ENCODE measurements around the gene FUT8.

Gene FUT8

GRCh38 chr14:65415613-65416012, 3.1 kb downstream of the FUT8 start:
- no peak overlapping the region for H3K18ac ChIP-seq (ENCODE audit: low read length)
- H2AK5ac ChIP-seq (ENCODE audit: low read depth, low read length), result no peak overlapping the region
- H3K27me3 ChIP-seq (ENCODE audit: control insufficient read depth in 3 of 3, insufficient read depth in 3 of 3, low read depth in 1 of 3, low read length in 3 of 3), result no peaks in the 10 kb centered on the region
- H3K79me1 ChIP-seq (ENCODE audit: low read depth, low read length), result no peaks in the 10 kb centered on the region
- no peak overlapping the region for H3K27ac ChIP-seq (replicated peaks; ENCODE audit: low read length)
- no peak overlapping the region for H2BK5ac ChIP-seq (ENCODE audit: low read length)
- no peak overlapping the region for H3K9ac ChIP-seq (ENCODE audit: low read depth, low read length, poor library complexity)
- no peak overlapping the region for H2BK15ac ChIP-seq (ENCODE audit: low read length)
- no peak overlapping the region for H3K23ac ChIP-seq (ENCODE audit: low read depth, low read length, poor library complexity)
- H3K4ac ChIP-seq (ENCODE audit: low read length), result no peak overlapping the region
- WGBS, 2 donors (ENCODE audit: extremely low coverage in 2 of 2, insufficient read length in 2 of 2, insufficient replicate concordance in 1 of 2), result no CpG with 5 or more reads among the region's 3 CpGs
- H2BK120ac ChIP-seq (ENCODE audit: low read depth, low read length), result no peak overlapping the region
- no peaks in the 10 kb centered on the region for H3K36me3 ChIP-seq (replicated peaks in 1 of 2; ENCODE audit: control insufficient read depth in 2 of 2, insufficient read depth in 2 of 2, low read length in 2 of 2)
- no peak overlapping the region for H4K91ac ChIP-seq (ENCODE audit: low read depth, low read length, poor library complexity)
- H4K8ac ChIP-seq (ENCODE audit: low read depth, low read length), result no peak overlapping the region
- no peak overlapping the region for H2AFZ ChIP-seq (ENCODE audit: low read length)
- no peak overlapping the region for H2BK12ac ChIP-seq (ENCODE audit: low read length)
- no peak overlapping the region for H3K4me3 ChIP-seq (ENCODE audit: low read length in 2 of 2)
- no peak overlapping the region for H3K14ac ChIP-seq (ENCODE audit: low read length)
- H3K4me1 ChIP-seq (ENCODE audit: control insufficient read depth in 2 of 2, insufficient read depth in 1 of 2, low read depth in 1 of 2, low read length in 2 of 2), result peaks cover 0 to 9% of the 10 kb centered on the region in 2 donors
- H3K4me2 ChIP-seq (ENCODE audit: insufficient read depth, low read length, poor library complexity, severe bottlenecking), result no peak overlapping the region
- H3K9me3 ChIP-seq (replicated peaks in 1 of 2; ENCODE audit: control insufficient read depth in 2 of 2, insufficient read depth in 1 of 2, low read depth in 1 of 2, low read length in 2 of 2), result no peaks in the 10 kb centered on the region
- DNase-seq (ENCODE audit: low spot score), result no peak

- H4K91ac ChIP-seq (ENCODE audit: low read depth, low read length, poor library complexity), result no peak overlapping the region
These were observed 7.2 kb downstream of the FUT8 start for GRCh38 chr14:65419593-65420252.

GRCh38 chr14:65421201-65421981, 8.9 kb downstream of the FUT8 start:
- H3K27ac ChIP-seq (replicated peaks; ENCODE audit: low read length), result no peak overlapping the region
- no peaks in the 10 kb centered on the region for H3K9me3 ChIP-seq (replicated peaks in 1 of 2; ENCODE audit: control insufficient read depth in 2 of 2, insufficient read depth in 1 of 2, low read depth in 1 of 2, low read length in 2 of 2)
- no peaks in the 10 kb centered on the region for H3K36me3 ChIP-seq (replicated peaks in 1 of 2; ENCODE audit: control insufficient read depth in 2 of 2, insufficient read depth in 2 of 2, low read length in 2 of 2)
- WGBS, 2 donors (ENCODE audit: extremely low coverage in 2 of 2, insufficient read length in 2 of 2, insufficient replicate concordance in 1 of 2), result no CpG with 5 or more reads among the region's 10 CpGs
- no peaks in the 10 kb centered on the region for H3K27me3 ChIP-seq (ENCODE audit: control insufficient read depth in 3 of 3, insufficient read depth in 3 of 3, low read depth in 1 of 3, low read length in 3 of 3)
- H3K4me3 ChIP-seq (ENCODE audit: low read length in 2 of 2), result no peak overlapping the region
- H2BK5ac ChIP-seq (ENCODE audit: low read length), result no peak overlapping the region
- no peak overlapping the region for H2BK120ac ChIP-seq (ENCODE audit: low read depth, low read length)
- no peak overlapping the region for H2AFZ ChIP-seq (ENCODE audit: low read length)
- no peak overlapping the region for H2AK5ac ChIP-seq (ENCODE audit: low read depth, low read length)
- H3K18ac ChIP-seq (ENCODE audit: low read length), result no peak overlapping the region
- peaks cover 0 to 3% of the 10 kb centered on the region in 2 donors for H3K4me1 ChIP-seq (ENCODE audit: control insufficient read depth in 2 of 2, insufficient read depth in 1 of 2, low read depth in 1 of 2, low read length in 2 of 2)
- no peak overlapping the region for H2BK15ac ChIP-seq (ENCODE audit: low read length)
- no peak overlapping the region for H4K91ac ChIP-seq (ENCODE audit: low read depth, low read length, poor library complexity)
- H3K9ac ChIP-seq (ENCODE audit: low read depth, low read length, poor library complexity), result no peak overlapping the region
- H3K4me2 ChIP-seq (ENCODE audit: insufficient read depth, low read length, poor library complexity, severe bottlenecking), result no peak overlapping the region
- peaks cover 2% of the 10 kb centered on the region for H3K79me1 ChIP-seq (ENCODE audit: low read depth, low read length)
- no peak overlapping the region for H2BK12ac ChIP-seq (ENCODE audit: low read length)
- H4K8ac ChIP-seq (ENCODE audit: low read depth, low read length), result no peak overlapping the region
- DNase-seq (ENCODE audit: low spot score), result no peak
- H3K4ac ChIP-seq (ENCODE audit: low read length), result no peak overlapping the region
- no peak overlapping the region for H3K14ac ChIP-seq (ENCODE audit: low read length)
- no peak overlapping the region for H3K23ac ChIP-seq (ENCODE audit: low read depth, low read length, poor library complexity)

More at GRCh38 chr14:65419593-65420252, 7.2 kb downstream of the FUT8 start:
- Histone ChIP-seq H2BK15ac (ENCODE audit: low read length) (no peak overlapping the region), H3K4me3 (ENCODE audit: low read length in 2 of 2) (no peak overlapping the region), H3K18ac (ENCODE audit: low read length) (no peak overlapping the region), H3K27me3 (ENCODE audit: control insufficient read depth in 3 of 3, insufficient read depth in 3 of 3, low read depth in 1 of 3, low read length in 3 of 3) (no peaks in the 10 kb centered on the region), H3K79me1 (ENCODE audit: low read depth, low read length) (peaks cover 2% of the 10 kb centered on the region), H3K9ac (ENCODE audit: low read depth, low read length, poor library complexity) (no peak overlapping the region), H3K36me3 (replicated peaks in 1 of 2; ENCODE audit: control insufficient read depth in 2 of 2, insufficient read depth in 2 of 2, low read length in 2 of 2) (no peaks in the 10 kb centered on the region), H2BK5ac (ENCODE audit: low read length) (no peak overlapping the region), H3K4ac (ENCODE audit: low read length) (no peak overlapping the region), H3K4me1 (ENCODE audit: control insufficient read depth in 2 of 2, insufficient read depth in 1 of 2, low read depth in 1 of 2, low read length in 2 of 2) (peaks cover 0 to 3% of the 10 kb centered on the region in 2 donors), H2AFZ (ENCODE audit: low read length) (no peak overlapping the region), H2BK120ac (ENCODE audit: low read depth, low read length) (no peak overlapping the region), H2AK5ac (ENCODE audit: low read depth, low read length) (no peak overlapping the region), H3K4me2 (ENCODE audit: insufficient read depth, low read length, poor library complexity, severe bottlenecking) (no peak overlapping the region), H4K8ac (ENCODE audit: low read depth, low read length) (no peak overlapping the region), H3K9me3 (replicated peaks in 1 of 2; ENCODE audit: control insufficient read depth in 2 of 2, insufficient read depth in 1 of 2, low read depth in 1 of 2, low read length in 2 of 2) (no peaks in the 10 kb centered on the region), H3K14ac (ENCODE audit: low read length) (no peak overlapping the region), H3K27ac (replicated peaks; ENCODE audit: low read length) (no peak overlapping the region), H2BK12ac (ENCODE audit: low read length) (no peak overlapping the region), H3K23ac (ENCODE audit: low read depth, low read length, poor library complexity) (no peak overlapping the region)
- WGBS, 2 donors (ENCODE audit: extremely low coverage in 2 of 2, insufficient read length in 2 of 2, insufficient replicate concordance in 1 of 2), result no CpG with 5 or more reads among the region's 5 CpGs
- DNase-seq (ENCODE audit: low spot score), result no peak

GRCh38 chr14:65422088-65422834, 9.7 kb downstream of the FUT8 start:
- no peak overlapping the region for H2AK5ac ChIP-seq (ENCODE audit: low read depth, low read length)
- H3K4me3 ChIP-seq (ENCODE audit: low read length in 2 of 2), result no peak overlapping the region
- H4K8ac ChIP-seq (ENCODE audit: low read depth, low read length), result no peak overlapping the region
- no peak overlapping the region for H2BK12ac ChIP-seq (ENCODE audit: low read length)
- DNase-seq (ENCODE audit: low spot score), result no peak
- no peak overlapping the region for H3K9ac ChIP-seq (ENCODE audit: low read depth, low read length, poor library complexity)
- no peak overlapping the region for H2BK120ac ChIP-seq (ENCODE audit: low read depth, low read length)
- peaks cover 2% of the 10 kb centered on the region for H3K79me1 ChIP-seq (ENCODE audit: low read depth, low read length)
- no peak overlapping the region for H3K18ac ChIP-seq (ENCODE audit: low read length)
- no peak overlapping the region for H4K91ac ChIP-seq (ENCODE audit: low read depth, low read length, poor library complexity)
- H3K9me3 ChIP-seq (replicated peaks in 1 of 2; ENCODE audit: control insufficient read depth in 2 of 2, insufficient read depth in 1 of 2, low read depth in 1 of 2, low read length in 2 of 2), result no peaks in the 10 kb centered on the region
- no peaks in the 10 kb centered on the region for H3K27me3 ChIP-seq (ENCODE audit: control insufficient read depth in 3 of 3, insufficient read depth in 3 of 3, low read depth in 1 of 3, low read length in 3 of 3)
- H3K4ac ChIP-seq (ENCODE audit: low read length), result no peak overlapping the region
- peaks cover 0 to 3% of the 10 kb centered on the region in 2 donors for H3K4me1 ChIP-seq (ENCODE audit: control insufficient read depth in 2 of 2, insufficient read depth in 1 of 2, low read depth in 1 of 2, low read length in 2 of 2)
- H3K27ac ChIP-seq (replicated peaks; ENCODE audit: low read length), result no peak overlapping the region
- no peak overlapping the region for H3K23ac ChIP-seq (ENCODE audit: low read depth, low read length, poor library complexity)
- whole genome bisulfite sequencing, 2 donors (ENCODE audit: extremely low coverage in 2 of 2, insufficient read length in 2 of 2, insufficient replicate concordance in 1 of 2), result no CpG with 5 or more reads among the region's 4 CpGs
- no peak overlapping the region for H2BK5ac ChIP-seq (ENCODE audit: low read length)
- H3K36me3 ChIP-seq (replicated peaks in 1 of 2; ENCODE audit: control insufficient read depth in 2 of 2, insufficient read depth in 2 of 2, low read length in 2 of 2), result no peaks in the 10 kb centered on the region
- H2BK15ac ChIP-seq (ENCODE audit: low read length), result no peak overlapping the region
- no peak overlapping the region for H3K14ac ChIP-seq (ENCODE audit: low read length)
- no peak overlapping the region for H2AFZ ChIP-seq (ENCODE audit: low read length)
- no peak overlapping the region for H3K4me2 ChIP-seq (ENCODE audit: insufficient read depth, low read length, poor library complexity, severe bottlenecking)

Measured in neuronal stem cell (in vitro differentiated cells).